HG02973 (cell line): ENCODE results near the gene PPP1R12B.
"Not testable (repeated sequence)": the region's sequence is repeated elsewhere in the genome, so short reads cannot be mapped to it uniquely, and the experiment has no call there.

ENCODE experiments used
- ATAC-seq: cut with Tn5 transposase; IDR thresholded peaks from one replicate; pipeline ENCODE4 v1.9.1; 2021; ENCODE audit warnings: moderate library complexity; ENCODE audit not compliant: unreplicated experiment

The PPP1R12B gene

GRCh38 chr1:202520857-202521216, 172.3 kb downstream of the PPP1R12B start:
- ATAC-seq = not testable (repeated sequence)

- ATAC-seq = not testable (repeated sequence)
These were observed 173.0 kb downstream of the PPP1R12B start for GRCh38 chr1:202521484-202521883.

- no peak for ATAC-seq
These were observed 173.4 kb downstream of the PPP1R12B start for GRCh38 chr1:202521886-202522285.

GRCh38 chr1:202526056-202526455, 177.6 kb downstream of the PPP1R12B start:
- not testable (repeated sequence) for ATAC-seq

GRCh38 chr1:202528096-202528722, 179.7 kb downstream of the PPP1R12B start:
- ATAC-seq = not testable (repeated sequence)

GRCh38 chr1:202530686-202531085, 182.2 kb downstream of the PPP1R12B start:
- ATAC-seq = not testable (repeated sequence)

GRCh38 chr1:202531472-202531811, 182.9 kb downstream of the PPP1R12B start:
- no peak for ATAC-seq

GRCh38 chr1:202531812-202532616, 183.5 kb downstream of the PPP1R12B start:
- ATAC-seq = not testable (repeated sequence)

- ATAC-seq = not testable (repeated sequence)
These were observed 190.7 kb downstream of the PPP1R12B start for GRCh38 chr1:202539166-202539574.

- not testable (repeated sequence) for ATAC-seq
These were observed 191.1 kb downstream of the PPP1R12B start for GRCh38 chr1:202539583-202539982.

GRCh38 chr1:202540014-202540413, 191.5 kb downstream of the PPP1R12B start:
- no peak for ATAC-seq

GRCh38 chr1:202540448-202540847, 191.9 kb downstream of the PPP1R12B start:
- no peak for ATAC-seq

GRCh38 chr1:202540858-202541257, 192.4 kb downstream of the PPP1R12B start:
- ATAC-seq = not testable (repeated sequence)

- not testable (repeated sequence) for ATAC-seq
These were observed 193.9 kb downstream of the PPP1R12B start for GRCh38 chr1:202542415-202542814.

- ATAC-seq = not testable (repeated sequence)
These were observed 195.0 kb downstream of the PPP1R12B start for GRCh38 chr1:202543537-202543936.

- ATAC-seq = not testable (repeated sequence)
These were observed 196.4 kb downstream of the PPP1R12B start for GRCh38 chr1:202544766-202545449.

GRCh38 chr1:202545647-202546303, 197.3 kb downstream of the PPP1R12B start:
- not testable (repeated sequence) for ATAC-seq

- ATAC-seq = peak; percentile 22
These were observed 197.9 kb downstream of the PPP1R12B start for GRCh38 chr1:202546377-202546776.

GRCh38 chr1:202546796-202547195, 198.3 kb downstream of the PPP1R12B start:
- peak; percentile 83 for ATAC-seq

GRCh38 chr1:202547215-202547614, 198.7 kb downstream of the PPP1R12B start:
- peak; percentile 14 for ATAC-seq

GRCh38 chr1:202550088-202550487, 201.6 kb downstream of the PPP1R12B start:
- ATAC-seq = not testable (repeated sequence)
